H9 (cell line): Measurements from ENCODE around the gene EFTUD2. TPM values are rescaled to one million over a fixed set of nuclear protein-coding genes. Genes with fewer than 3 reads are reported as not detected.
A peak's percentile ranks its signal among the peaks of the same experiment; 100 is the strongest.

ENCODE experiments used
- DNase-seq: peaks from one replicate; pipeline ENCODE4 v3.0.0-alpha.2; 2017
- H2AFZ ChIP-seq: one replicate; pipeline ENCODE4 v1.6.1; 2013; ENCODE audit warnings: mild to moderate bottlenecking, low read length, control low read depth, moderate library complexity
- H2AK5ac ChIP-seq: 2 replicates; pipeline ENCODE4 v1.6.1; 2013; ENCODE audit warnings: low read length, control low read depth, mixed read lengths; ENCODE audit not compliant: insufficient read length
- H2BK120ac ChIP-seq: one replicate; pipeline ENCODE4 v1.6.1; 2013; ENCODE audit warnings: low read depth, mild to moderate bottlenecking, low read length, control low read depth, inconsistent platforms; ENCODE audit not compliant: poor library complexity, severe bottlenecking
- H2BK12ac ChIP-seq: 2 replicates; pipeline ENCODE4 v1.6.1; 2013; ENCODE audit warnings: low read length, control low read depth, mixed read lengths, low read depth; ENCODE audit not compliant: insufficient read length
- H2BK15ac ChIP-seq: 2 replicates; pipeline ENCODE4 v1.6.1; 2013; ENCODE audit warnings: low read depth, low read length, control low read depth
- H2BK20ac ChIP-seq: one replicate; pipeline ENCODE4 v1.6.1; 2013; ENCODE audit warnings: low read depth, mild to moderate bottlenecking, low read length, control low read depth, inconsistent platforms; ENCODE audit not compliant: poor library complexity, severe bottlenecking
- H2BK5ac ChIP-seq: 2 replicates; pipeline ENCODE4 v1.6.1; 2013; ENCODE audit warnings: low read length, control low read depth, mixed read lengths; ENCODE audit not compliant: insufficient read length
- H3K14ac ChIP-seq: 2 replicates; pipeline ENCODE4 v1.6.1; 2013; ENCODE audit warnings: low read length, control low read depth; ENCODE audit not compliant: insufficient read depth
- H3K18ac ChIP-seq: 2 replicates; pipeline ENCODE4 v1.6.1; 2013; ENCODE audit warnings: low read depth, mild to moderate bottlenecking, mixed read lengths, low read length, control low read depth; ENCODE audit not compliant: insufficient read length
- H3K23ac ChIP-seq: 2 replicates; pipeline ENCODE4 v1.6.1; 2013; ENCODE audit warnings: low read length, control low read depth, mixed read lengths, low read depth; ENCODE audit not compliant: insufficient read length
- H3K23me2 ChIP-seq: 2 replicates; pipeline ENCODE4 v1.6.1; 2013; ENCODE audit warnings: low read depth, mild to moderate bottlenecking, mixed read lengths, low read length, control low read depth; ENCODE audit not compliant: insufficient read length, poor library complexity, severe bottlenecking
- H3K27ac ChIP-seq: 2 replicates; pipeline ENCODE4 v1.5.1; 2013; ENCODE audit warnings: low read length, control low read depth, mixed read lengths, low read depth; ENCODE audit not compliant: insufficient read length
- H3K27me3 ChIP-seq: 2 replicates; pipeline ENCODE4 v1.6.1; 2013; ENCODE audit warnings: low read length, control low read depth, inconsistent platforms; ENCODE audit not compliant: insufficient read depth
- H3K4ac ChIP-seq: 2 replicates; pipeline ENCODE4 v1.6.1; 2013; ENCODE audit warnings: low read depth, mild to moderate bottlenecking, control low read depth, inconsistent platforms, low read length, moderate library complexity
- H3K4me1 ChIP-seq: 2 replicates; pipeline ENCODE4 v1.6.1; 2013; ENCODE audit warnings: low read length, control low read depth, inconsistent platforms; ENCODE audit not compliant: insufficient read depth
- H3K4me2 ChIP-seq: 2 replicates; pipeline ENCODE4 v1.6.1; 2013; ENCODE audit warnings: low read length, control low read depth, mixed read lengths; ENCODE audit not compliant: insufficient read length, insufficient read depth
- H3K56ac ChIP-seq: 2 replicates; pipeline ENCODE4 v1.6.1; 2013; ENCODE audit warnings: low read depth, mild to moderate bottlenecking, mixed read lengths, low read length, control low read depth; ENCODE audit not compliant: insufficient read length
- H3K79me1 ChIP-seq: 2 replicates; pipeline ENCODE4 v1.6.1; 2013; ENCODE audit warnings: low read depth, mild to moderate bottlenecking, moderate library complexity, low read length, control low read depth, inconsistent platforms; ENCODE audit not compliant: insufficient read depth, poor library complexity, severe bottlenecking
- H3K79me2 ChIP-seq: 2 replicates; pipeline ENCODE4 v1.6.1; 2013; ENCODE audit warnings: low read length, control low read depth, inconsistent platforms; ENCODE audit not compliant: insufficient read depth
- H3K9ac ChIP-seq: 2 replicates; pipeline ENCODE4 v1.6.1; 2013; ENCODE audit warnings: low read length, control low read depth, mixed read lengths; ENCODE audit not compliant: insufficient read length; ENCODE audit errors: extremely low read depth
- H3K9me3 ChIP-seq: one replicate; pipeline ENCODE4 v1.6.1; 2013; ENCODE audit warnings: low read depth, low read length, inconsistent platforms; ENCODE audit not compliant: control insufficient read depth
- H3T11ph ChIP-seq: one replicate; pipeline ENCODE4 v1.6.1; 2013; ENCODE audit warnings: mild to moderate bottlenecking, low read length, control low read depth, inconsistent platforms
- H4K20me1 ChIP-seq: one replicate; pipeline ENCODE4 v1.6.1; 2013; ENCODE audit not compliant: control insufficient read depth, insufficient read length, insufficient read depth
- H4K5ac ChIP-seq: 2 replicates; pipeline ENCODE4 v1.6.1; 2013; ENCODE audit warnings: low read depth, mild to moderate bottlenecking, mixed read lengths, low read length, control low read depth; ENCODE audit not compliant: insufficient read length
- H4K8ac ChIP-seq: replicated peaks from 2 replicates; pipeline ENCODE4 v1.6.1; 2013; ENCODE audit warnings: low read length, control low read depth, mixed read lengths, low read depth; ENCODE audit not compliant: insufficient read length
- H4K91ac ChIP-seq: 2 replicates; pipeline ENCODE4 v1.6.1; 2013; ENCODE audit warnings: low read depth, mild to moderate bottlenecking, moderate library complexity, mixed read lengths, low read length, control low read depth; ENCODE audit not compliant: insufficient read length
- H3K27ac Mint-ChIP-seq, 3 experiments: 2 replicates in 2 of 3; 3 replicates in 1 of 3; pipeline ENCODE4 v1.8.0; 2020 to 2021; ENCODE audit warnings: mixed read lengths in 3 of 3, mild to moderate bottlenecking in 1 of 3, moderate library complexity in 1 of 3
- H3K27me3 Mint-ChIP-seq: 2 replicates; pipeline ENCODE4 v1.8.0; 2021; ENCODE audit warnings: low read depth, mild to moderate bottlenecking, moderate library complexity, mixed read lengths
- H3K36me3 Mint-ChIP-seq, 3 experiments: 2 replicates in 2 of 3; 3 replicates in 1 of 3; pipeline ENCODE4 v1.8.0; 2020 to 2021; ENCODE audit warnings: low read depth in 3 of 3, mixed read lengths in 3 of 3; ENCODE audit not compliant: insufficient read depth in 1 of 3
- H3K4me1 Mint-ChIP-seq, 2 experiments: 2 replicates each; pipeline ENCODE4 v1.8.0; 2020; ENCODE audit warnings: mixed read lengths in 2 of 2
- H3K4me3 Mint-ChIP-seq, 2 experiments: 2 replicates in 1 of 2; 3 replicates in 1 of 2; pipeline ENCODE4 v1.8.0; 2020 to 2021; ENCODE audit warnings: mild to moderate bottlenecking in 2 of 2, mixed read lengths in 2 of 2, moderate library complexity in 1 of 2
- H3K9me3 Mint-ChIP-seq, 2 experiments: 2 replicates in 1 of 2; 3 replicates in 1 of 2; pipeline ENCODE4 v1.8.0; 2020; ENCODE audit warnings: mild to moderate bottlenecking in 2 of 2, mixed read lengths in 2 of 2, moderate library complexity in 1 of 2
- CTCF ChIP-seq: fragments of 200-600 bp; sonication (generic); conservative IDR thresholded peaks from 3 replicates; pipeline ENCODE4 v1.8.0; 2021; ENCODE audit warnings: antibody characterized with exemption, mild to moderate bottlenecking
- WGBS: extraction: QIAGEN DNeasy Blood & Tissue Kit; methylation state at CpG from one replicate; pipeline ENCODE4 v1.1.7; 2013; ENCODE audit warnings: missing lambda C conversion rate, low lambda C conversion rate, mixed read lengths; ENCODE audit not compliant: insufficient read length; ENCODE audit errors: extremely low coverage; 5-methylcytosine and 5-hydroxymethylcytosine counted together
- total RNA-seq: library from RNA; stranded (reverse); gene quantifications from 2 replicates; pipeline ENCODE4 v1.2.1, GENCODE V29; 2021

Gene EFTUD2
- total RNA-seq, 1 experiment from 2014 or later = 150 TPM

GRCh38 chr17:44932787-44933097 lies 33.5 kb upstream of the EFTUD2 start:
- Histone ChIP-seq H2AFZ (no peak overlapping the region), H3K4ac (no peak overlapping the region), H4K5ac (no peak overlapping the region), H3K27me3 (no peaks in the 10 kb centered on the region), H3K9ac (no peak overlapping the region), H4K8ac (no peak overlapping the region), H2AK5ac (no peak overlapping the region), H3K56ac (no peak overlapping the region), H2BK12ac (no peak overlapping the region), H3K4me2 (no peak overlapping the region), H3T11ph (no peak overlapping the region), H3K9me3 (no peaks in the 10 kb centered on the region), H2BK15ac (no peak overlapping the region), H2BK120ac (no peak overlapping the region), H2BK5ac (no peak overlapping the region), H4K91ac (no peak overlapping the region), H3K18ac (no peak overlapping the region), H3K79me2 (no peaks in the 10 kb centered on the region), H3K79me1 (no peaks in the 10 kb centered on the region), H4K20me1 (no peaks in the 10 kb centered on the region), H3K27ac (no peak overlapping the region), H3K4me1 (no peaks in the 10 kb centered on the region), H3K23ac (no peak overlapping the region), H3K14ac (no peak overlapping the region), H2BK20ac (no peak overlapping the region), H3K23me2 (no peaks in the 10 kb centered on the region)
- Mint-ChIP-seq H3K27me3 (no peaks in the 10 kb centered on the region), H3K4me1 (no peaks in the 10 kb centered on the region), H3K36me3 (peaks cover 47 to 83% (median 82%) of the 10 kb centered on the region in 3 experiments), H3K9me3 (no peaks in the 10 kb centered on the region), H3K4me3 (no peak overlapping the region), H3K27ac (no peak overlapping the region)
- DNase-seq = peak; percentile 20
- no CpG with 5 or more reads among the region's 6 CpGs for WGBS
- no peak for TF ChIP-seq CTCF
